ENCODE data around the gene KCNMA1. TPM values are rescaled to one million over a fixed set of nuclear protein-coding genes. Genes with fewer than 3 reads are reported as not detected.

The KCNMA1 gene
- total RNA-seq = 169 and 183 TPM in 2 replicates

GRCh38 chr10:77637532-77638320, at the start of gene KCNMA1:
Gene KCNMA1 (minus strand): TSS chr10:77637808.

